NCI-H446 (cell line): ENCODE results near the gene ALOX5AP.

Source experiments
- DNase-seq, 2 experiments: peaks; one replicate each; lab custom pipeline; 2025; lab: John Stamatoyannopoulos, UW

ALOX5AP gene

DNA sequence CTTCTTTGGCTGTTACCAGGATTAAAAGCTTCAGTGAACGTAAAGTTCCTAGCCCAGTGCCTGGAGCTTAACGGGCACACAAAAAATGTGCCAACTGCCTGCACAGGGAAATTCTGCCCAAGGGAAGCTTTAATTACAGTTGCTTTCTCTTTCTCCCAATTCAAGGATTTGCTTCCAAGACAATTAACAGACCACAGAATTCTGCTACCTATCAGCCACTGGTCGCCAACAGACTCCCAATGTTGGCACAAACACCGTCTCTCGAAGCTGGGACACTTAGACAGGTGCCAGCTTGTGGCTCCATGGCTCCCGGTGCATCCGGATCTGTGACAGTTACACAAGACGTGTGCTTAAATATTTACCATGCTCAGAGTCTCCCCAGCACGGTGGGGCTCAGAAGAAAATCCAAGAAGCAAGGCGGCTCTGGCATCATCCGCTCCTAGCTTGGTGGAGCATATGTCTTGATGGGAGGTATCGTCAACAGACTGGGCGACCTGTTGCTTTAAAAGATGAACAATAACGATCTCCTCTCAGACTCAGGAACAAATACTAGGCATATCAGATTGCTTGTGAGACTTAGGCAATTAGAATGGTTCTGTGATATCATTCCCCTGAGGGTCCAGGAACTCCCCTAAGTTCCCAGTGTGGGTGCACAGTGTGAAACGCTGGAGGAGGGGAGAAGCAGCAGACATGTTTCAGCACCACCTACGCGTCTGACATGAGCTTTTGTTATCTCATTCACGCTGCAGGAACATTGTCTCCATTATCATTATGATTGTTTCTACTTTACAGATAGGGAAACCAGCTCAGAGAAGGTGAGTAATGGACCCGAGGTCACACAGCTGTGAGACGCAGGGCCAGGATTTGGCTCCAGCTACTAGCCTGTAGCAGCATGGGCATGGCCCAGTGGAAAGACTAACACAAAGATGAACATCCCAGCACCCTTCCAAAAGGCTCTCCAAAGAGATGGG is 61.6 kb downstream of the ALOX5AP start:
- DNase-seq = peak in 1 of 2 experiments; percentile 24

DNA sequence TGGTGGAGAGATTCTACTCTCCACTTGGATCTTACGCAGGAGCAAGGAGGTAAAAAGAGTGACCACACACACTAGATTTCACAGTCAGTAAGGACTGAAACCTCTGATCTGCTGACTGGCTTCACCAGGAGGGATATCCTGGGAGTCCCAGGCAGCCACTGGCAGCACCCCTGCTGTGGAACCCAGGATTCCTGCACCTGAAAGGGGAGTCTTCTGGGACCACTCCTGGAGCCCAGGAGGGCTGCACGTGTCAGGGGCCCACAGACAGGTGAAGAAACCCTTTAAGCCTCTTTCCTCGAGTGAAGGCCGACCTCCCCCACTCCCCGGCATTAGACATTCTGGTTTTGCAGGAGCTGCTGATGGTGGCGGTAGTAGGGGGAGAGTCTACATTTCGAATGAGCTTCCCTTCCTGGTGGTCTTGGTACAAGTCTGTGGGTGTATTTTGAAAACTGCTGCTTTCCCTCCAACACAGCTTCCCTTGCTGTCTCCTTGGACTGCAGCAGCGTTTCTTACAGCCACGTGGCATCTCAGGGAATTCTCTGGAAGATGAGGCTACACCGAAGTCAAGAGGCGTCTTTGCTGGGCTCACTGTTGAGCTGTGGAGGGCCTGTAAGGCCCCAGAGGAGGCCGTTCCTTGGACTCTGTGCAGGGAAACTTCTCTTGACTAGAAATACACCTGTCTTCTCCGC is 62.6 kb downstream of the ALOX5AP start:
- no peak for DNase-seq

DNA sequence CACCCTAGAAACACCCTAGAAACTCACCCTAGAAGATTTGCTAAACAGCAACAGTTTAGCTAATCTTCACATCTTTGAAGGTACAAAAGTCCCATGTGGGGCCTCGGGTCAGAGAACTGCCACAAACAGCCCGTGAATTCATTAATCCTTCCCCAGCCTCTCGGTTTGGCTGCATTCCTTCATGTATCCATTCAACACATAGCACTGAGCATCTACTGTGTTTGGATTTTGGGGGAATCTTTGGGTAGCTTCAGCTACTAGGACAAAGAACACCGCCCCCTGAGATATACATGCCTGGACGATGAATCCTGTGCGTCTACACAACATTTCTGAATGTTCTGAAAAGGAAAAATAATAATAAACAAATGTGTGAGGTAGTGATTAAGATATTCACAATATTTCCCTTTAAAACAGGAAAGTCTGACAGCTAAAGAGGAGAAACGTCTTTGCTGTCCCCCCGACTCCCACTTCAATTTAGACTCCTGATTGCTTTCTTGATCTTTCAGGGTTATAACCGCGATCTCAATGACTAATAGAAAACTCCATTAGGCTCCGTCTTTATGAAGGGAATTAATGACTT is 63.5 kb downstream of the ALOX5AP start:
- DNase-seq = no peak

DNA sequence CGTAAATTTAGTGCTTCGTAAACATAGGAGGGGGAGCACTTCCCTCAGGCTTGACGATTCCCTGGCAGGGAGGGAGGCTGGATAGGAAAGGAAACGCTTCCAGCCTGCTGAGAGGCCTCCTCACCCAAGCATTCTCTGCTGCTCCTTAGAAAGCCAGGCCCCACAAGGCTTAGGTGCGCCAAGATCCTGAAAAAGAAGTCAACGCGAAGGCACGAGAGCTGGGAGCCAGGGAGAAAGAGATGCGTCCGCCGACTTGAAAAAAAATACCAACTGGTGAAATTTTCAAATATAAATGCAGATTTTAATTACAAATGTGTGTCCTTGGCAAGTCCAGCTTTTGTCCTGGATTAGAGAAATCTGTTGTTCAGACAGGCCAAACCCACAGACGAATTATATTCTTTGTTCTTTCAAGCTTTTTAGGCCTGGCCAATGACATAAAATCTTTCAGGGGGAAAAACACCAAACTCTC is 64.0 kb downstream of the ALOX5AP start:
- DNase-seq = no peak

DNA sequence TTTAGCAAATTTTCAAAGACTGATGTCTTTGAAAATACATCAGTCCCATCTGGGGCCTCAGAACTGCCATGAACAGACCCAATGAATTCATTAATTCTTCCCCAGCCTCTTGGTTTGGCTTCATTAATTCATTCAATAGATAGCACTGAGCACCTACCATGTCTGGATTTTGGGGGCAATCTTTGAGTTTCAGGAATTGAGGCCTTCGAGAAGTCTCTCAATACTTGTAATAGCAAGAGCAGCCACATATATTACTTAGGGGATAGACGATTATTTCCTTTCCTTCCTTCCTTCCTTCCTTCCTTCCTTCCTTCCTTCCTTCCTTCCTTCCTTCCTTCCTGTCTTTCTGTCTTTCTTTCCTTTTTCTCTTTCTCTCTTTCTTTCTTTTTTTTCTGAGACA is 64.8 kb downstream of the ALOX5AP start:
- DNase-seq = no peak

DNA sequence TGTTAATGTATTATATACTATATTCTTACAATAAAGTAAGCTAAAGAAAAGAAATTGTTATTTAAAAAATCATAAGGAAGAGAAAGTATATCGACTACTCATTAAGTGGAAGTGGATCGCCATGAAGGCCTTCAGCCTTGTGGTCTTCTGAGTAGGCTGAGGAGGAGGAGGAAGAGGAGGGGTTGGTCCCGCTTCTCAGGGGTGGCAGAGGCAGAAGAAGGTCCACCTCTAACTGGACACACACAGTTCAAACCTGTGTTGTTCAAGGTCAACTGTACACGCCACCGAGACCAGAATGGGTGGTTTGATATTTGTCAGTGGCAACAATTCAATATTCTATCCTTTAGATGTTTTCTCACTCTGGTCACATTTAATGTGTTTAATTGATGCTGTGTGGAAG is 67.2 kb downstream of the ALOX5AP start:
- no peak for DNase-seq

DNA sequence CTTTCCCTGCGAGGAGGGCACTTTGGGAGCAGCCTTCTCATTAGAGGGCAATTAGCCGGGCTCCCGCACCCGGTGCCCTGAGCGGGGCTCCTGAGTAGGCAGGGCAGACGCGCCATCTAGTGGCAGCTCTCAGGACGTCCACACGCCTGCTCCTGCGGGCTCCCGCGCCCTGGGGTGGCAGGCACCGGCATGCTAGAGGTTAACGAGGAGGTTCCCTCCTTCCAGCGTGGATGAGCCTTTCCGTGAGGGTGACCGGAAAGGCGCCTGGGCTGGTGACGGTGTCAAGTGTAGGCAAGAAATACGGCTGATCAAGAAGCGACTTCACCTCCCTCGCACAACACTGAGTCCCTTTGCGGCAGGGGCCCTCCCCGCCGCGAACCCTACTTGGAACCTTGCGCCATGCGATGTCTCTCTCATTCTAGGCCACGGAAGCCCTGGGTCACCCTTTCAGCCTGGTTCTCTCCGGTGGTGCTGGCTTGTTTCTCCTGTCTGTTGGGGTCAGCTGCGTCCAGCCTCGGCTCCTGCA is 67.7 kb downstream of the ALOX5AP start:
- DNase-seq = peak; percentile 14 to 81

DNA sequence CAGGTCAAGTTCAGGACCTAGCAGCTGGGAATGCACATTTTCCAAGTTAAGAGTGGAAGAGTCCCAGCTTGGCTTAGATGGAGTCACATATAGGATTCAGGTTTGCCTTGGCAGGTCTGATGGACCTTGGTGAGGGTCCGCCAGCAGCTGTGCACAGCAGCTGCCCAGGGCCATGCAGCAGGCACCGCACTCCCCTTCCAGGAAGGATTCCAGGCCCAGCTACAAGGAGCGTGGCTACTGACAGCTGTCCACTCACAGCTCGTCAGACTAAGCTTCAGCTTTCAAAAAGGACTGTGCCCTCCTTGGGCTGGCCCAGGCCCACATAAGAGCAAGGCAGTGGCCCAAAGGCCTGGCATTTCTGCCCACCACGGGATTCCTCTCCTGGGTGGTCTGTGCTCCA is 68.4 kb downstream of the ALOX5AP start:
- DNase-seq = no peak

DNA sequence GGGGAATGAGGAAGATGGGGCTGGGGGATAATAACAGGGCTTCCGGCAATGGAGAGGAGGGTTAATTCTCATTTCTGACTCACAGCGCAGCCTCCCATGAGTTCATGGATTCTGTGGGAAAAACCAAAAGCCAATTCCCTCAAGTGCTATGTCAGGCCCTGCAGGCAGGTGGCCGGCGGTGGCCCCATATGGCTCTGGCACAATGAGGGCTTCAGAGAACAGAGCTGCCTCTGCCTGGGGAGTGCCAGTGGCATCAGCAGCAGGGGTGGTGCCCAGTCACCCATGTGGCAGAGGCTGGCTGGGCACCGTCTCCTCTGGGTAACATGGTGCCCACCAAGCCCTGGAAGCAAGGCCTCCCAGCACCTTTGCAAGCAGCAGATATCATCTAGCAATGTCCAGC is 69.1 kb downstream of the ALOX5AP start:
- DNase-seq = no peak

DNA sequence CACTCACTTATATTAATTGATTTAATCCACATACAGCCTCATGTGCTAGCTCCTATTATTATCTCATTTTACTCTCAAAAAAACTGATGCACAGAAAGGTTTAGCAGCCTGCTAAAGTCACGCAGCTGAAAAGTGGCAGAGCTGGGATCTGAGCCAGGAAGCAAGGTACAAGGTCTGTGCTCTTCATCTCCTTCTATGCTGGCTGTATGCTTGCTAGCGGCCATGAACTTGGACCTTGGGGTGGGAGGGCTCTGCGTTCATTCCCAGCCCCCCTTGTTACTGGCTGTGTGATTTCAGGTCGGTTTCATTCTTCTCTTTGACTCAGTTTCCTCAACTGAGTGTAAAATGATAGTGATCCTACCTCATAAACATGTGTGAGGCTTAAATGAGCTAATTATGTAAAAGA is 69.8 kb downstream of the ALOX5AP start:
- DNase-seq = no peak

DNA sequence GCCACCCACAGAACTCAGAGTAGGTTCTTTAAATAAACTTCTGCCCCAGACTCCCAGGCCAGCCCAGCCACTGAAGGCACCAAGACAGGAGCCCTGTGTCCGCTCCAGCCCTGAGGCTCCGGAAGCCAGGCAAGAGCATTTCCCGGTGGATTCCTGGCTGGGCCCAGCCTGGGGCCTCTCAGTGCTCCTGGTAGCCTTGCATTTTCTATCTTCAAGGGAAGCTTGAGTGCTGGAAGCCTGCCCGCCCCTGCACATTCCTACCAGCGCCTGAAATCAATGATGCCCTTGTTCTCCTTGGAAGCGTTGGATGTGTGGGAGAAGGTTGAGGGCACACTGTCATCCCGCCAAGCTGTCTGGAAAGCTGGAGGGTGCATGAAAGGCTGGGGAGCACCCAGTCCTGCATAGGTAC is 70.3 kb downstream of the ALOX5AP start:
- DNase-seq = no peak

DNA sequence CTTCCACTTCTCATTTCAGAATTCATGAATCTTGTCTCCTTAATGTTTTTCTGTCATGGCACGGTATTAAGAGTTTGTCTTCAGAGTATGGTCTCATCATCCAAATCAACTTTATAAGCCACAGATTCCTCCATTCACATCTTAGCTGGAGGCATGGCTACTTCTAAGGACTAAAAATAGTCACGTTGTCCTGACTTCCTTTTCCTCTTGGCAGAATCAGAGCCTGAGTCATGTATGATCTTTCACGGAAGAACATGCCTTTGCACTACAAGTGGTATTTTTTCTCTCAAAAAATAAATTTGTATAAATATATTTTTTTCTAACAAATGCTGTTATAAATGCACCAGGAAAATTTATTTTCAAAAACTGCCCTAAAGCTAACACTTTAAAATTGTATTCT is 71.4 kb downstream of the ALOX5AP start:
- DNase-seq = no peak

DNA sequence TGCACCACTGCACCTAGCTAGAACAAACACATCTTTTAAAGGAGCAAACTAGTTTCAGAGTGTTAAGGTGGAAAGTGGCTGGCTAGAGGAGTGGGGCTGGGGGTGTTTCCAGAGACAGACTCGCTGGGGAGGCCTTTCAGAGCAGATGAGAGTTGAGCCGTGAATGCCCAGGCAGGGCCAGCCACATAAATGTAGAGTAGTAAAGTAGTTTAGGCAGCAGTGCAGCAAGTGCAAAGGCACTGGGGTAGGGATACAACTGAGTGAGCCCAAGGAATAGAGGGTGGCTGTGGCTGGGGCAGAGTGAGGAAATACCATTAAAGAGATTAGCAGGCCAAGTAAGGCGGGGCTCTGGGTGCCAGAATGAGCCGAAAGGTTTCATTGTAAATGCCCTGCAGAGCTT is 72.0 kb downstream of the ALOX5AP start:
- no peak for DNase-seq

DNA sequence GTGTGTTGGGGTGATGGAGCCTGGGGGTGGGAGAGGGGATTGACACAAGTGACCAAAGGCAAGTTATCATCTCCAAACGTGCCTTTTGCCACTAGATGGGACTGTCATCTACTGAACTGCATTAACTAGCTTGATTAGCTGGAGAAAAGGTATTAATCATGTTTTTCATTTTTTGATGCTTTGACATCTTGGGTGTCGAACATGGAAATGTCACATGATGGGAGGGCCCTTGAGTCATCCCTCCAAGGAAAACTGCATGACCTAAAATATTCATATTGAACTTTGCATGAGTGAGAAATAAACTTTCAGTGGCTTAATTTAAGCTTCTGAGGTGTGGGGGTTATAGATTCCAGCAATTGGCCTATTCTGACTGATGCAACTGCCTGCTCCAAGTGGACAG is 73.3 kb downstream of the ALOX5AP start:
- no peak for DNase-seq

DNA sequence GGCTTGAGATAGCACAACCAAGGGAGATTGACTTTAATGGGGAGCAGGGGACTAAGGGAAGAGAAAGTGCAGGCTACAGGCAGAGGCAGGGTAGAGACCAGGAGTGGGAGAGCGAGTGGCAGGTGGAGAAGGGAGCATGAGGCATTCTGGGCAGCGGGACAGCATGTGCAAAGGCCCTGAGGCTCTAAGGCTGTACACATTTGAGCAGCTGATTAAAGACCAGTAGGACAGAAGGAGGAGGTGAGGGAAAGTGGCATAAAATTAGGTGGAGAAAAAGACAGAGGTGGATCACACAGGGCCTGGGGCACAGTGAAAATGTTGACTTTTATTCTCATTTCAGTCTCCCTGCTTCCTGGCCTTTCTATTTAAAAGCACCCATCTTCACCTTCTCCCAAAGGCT is 74.4 kb downstream of the ALOX5AP start:
- DNase-seq = no peak

DNA sequence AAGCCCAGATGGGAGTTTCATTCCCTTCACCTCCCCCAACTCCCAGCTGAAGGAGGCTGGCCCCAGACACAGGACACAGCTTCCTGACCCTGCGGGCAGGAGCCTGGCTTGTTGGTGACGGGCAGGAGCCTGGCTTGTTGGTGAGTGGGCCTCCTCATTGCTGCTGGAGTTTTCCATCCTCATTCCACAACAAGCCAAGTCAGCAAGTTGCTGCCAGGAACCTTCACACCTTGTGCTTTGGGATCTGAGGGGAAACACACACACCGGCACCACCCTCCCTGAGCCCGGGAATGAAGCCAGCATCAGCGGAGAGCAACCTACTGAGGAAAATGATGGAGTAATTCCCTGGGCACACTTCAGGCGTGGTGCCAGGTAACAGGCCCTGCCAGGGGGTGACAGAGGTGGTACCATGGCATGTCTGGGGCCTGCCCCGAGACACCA is 74.9 kb downstream of the ALOX5AP start:
- DNase-seq = no peak

DNA sequence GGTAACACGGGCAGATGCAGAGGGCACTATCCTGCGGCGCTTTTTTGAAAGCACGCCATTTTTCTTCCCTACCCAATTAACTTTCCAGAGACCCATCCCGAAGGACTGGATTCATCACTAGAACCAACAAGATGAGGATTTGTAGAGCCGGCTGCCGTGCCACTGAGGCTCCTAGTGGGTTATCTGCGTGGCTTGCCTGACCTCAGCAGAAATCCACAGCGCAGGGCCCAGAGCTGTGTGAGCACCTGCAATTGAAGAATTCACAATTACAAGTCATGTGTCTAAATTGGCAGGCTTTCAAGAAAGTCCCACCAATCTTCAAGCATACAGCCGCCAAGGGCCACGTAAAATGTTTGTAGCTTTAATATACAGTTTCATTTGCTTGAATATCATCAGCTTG is 75.5 kb downstream of the ALOX5AP start:
- no peak for DNase-seq
